GM13977 (cell line): Measurements from ENCODE around the gene SPECC1.

Experiments
- DNase-seq: peaks from one replicate; pipeline ENCODE4 v3.0.0; 2012; ENCODE audit warnings: low spot score
- in situ Hi-C: fragments of 300-500 bp; cut with MboI; formaldehyde crosslinking; loops from one replicate; pipeline ENCODE4 v1.12.0; 2022; ENCODE audit warnings: low sequenced_read_pairs, low pct_unique_long_range_greater_than_20kb, mixed read lengths, inconsistent platforms; ENCODE audit not compliant: unreplicated experiment
- TF ChIP-seq, protein P1 (sequence below): IDR thresholded peaks from 2 replicates; pipeline ENCODE4 v1.5.1; 2012; ENCODE audit warnings: mild to moderate bottlenecking, control low read depth; ENCODE audit not compliant: insufficient read depth; ENCODE audit errors: extremely low read depth, missing control alignments

SPECC1 gene

DNA sequence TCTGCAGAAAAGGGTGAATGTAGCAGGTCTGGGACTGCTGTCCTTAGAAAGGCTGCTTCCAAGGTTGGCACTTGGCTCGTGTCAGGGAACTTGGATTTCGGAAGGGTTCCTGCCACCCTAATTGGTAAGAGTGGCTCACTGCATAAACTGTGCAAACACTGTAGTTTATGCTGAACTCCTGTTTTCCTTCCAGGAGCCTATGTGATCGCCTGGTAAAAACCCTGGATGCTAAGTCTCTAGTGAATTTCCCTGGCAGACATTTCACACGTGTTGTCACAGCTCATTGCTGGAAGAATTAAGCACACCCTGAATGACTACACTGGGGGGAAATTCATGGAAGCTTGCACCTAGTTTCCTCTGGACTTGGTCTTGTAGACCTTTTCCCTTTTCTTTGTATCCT, 140.1 kb downstream of the SPECC1 start:
- TF ChIP-seq, protein P1, sequence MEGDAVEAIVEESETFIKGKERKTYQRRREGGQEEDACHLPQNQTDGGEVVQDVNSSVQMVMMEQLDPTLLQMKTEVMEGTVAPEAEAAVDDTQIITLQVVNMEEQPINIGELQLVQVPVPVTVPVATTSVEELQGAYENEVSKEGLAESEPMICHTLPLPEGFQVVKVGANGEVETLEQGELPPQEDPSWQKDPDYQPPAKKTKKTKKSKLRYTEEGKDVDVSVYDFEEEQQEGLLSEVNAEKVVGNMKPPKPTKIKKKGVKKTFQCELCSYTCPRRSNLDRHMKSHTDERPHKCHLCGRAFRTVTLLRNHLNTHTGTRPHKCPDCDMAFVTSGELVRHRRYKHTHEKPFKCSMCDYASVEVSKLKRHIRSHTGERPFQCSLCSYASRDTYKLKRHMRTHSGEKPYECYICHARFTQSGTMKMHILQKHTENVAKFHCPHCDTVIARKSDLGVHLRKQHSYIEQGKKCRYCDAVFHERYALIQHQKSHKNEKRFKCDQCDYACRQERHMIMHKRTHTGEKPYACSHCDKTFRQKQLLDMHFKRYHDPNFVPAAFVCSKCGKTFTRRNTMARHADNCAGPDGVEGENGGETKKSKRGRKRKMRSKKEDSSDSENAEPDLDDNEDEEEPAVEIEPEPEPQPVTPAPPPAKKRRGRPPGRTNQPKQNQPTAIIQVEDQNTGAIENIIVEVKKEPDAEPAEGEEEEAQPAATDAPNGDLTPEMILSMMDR, result no peak
- in situ Hi-C loops, result no loop called here
- no peak for DNase-seq

- in situ Hi-C loops, result no loop called here
- TF ChIP-seq, protein P1, result no peak
- no peak for DNase-seq
Observed at GRCh38 chr17:20151174-20151573, 142.0 kb downstream of the SPECC1 start.

- DNase-seq, result no peak
- TF ChIP-seq, protein P1, result no peak
- in situ Hi-C loops, result no loop called here
Observed at GRCh38 chr17:20153231-20153630, 144.1 kb downstream of the SPECC1 start.

GRCh38 chr17:20154286-20155000, 145.3 kb downstream of the SPECC1 start:
- no peak for DNase-seq
- in situ Hi-C loops, result no loop called here
- TF ChIP-seq, protein P1, result no peak

GRCh38 chr17:20155258-20156195, 146.4 kb downstream of the SPECC1 start:
- TF ChIP-seq, protein P1, result no peak
- in situ Hi-C loops, result no loop called here
- peak; percentile 98 for DNase-seq

DNA sequence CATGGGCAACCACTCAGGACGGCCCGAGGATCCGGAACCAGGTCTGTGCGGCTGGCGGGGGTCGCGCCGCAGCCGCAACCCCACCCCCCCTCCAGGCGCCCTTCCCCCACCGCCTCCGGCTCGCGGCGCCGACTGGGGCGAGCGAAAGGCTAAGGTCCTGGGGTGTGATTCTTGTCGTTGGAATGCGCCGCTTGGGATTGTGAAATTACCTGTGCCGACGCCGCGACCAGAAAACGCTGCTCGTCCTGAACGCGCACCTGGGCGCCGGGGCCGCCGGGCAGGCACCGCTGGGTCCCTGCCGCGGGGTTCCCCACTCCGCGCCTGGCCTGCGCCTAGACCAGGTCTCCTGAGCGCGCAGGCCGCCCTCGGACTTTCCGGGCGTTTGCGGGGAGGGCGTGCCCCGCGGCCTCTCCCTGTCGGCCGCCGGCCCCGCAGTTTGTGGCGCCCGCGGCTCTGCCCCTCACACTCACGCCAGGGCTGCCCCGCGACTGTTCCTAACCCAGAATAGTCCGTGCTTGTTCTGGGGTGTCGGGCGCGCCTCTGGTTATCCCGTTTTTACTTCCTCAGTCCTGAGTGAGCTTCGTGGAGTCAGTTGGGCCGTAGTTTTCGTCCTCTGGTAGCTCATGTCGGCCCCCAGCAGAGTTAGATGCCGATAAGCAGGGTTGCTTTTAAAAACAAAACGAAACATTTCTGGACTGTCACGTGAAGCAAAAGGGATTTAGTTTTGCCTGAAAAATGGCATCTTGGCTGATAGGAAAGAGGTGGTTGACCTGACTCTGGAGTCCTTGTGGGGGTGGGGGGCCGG, 147.2 kb downstream of the SPECC1 start:
- DNase-seq, result peak; percentile 70
- TF ChIP-seq, protein P1, result no peak
- in situ Hi-C loops, result no loop called here
